ENCODE measurements around the gene TBC1D21.

TBC1D21 gene

GRCh38 chr15:73858062-73858461, 15.3 kb upstream of the TBC1D21 start:
- DNase-seq (ENCODE audit: low read depth, low spot score), result no peak

DNA sequence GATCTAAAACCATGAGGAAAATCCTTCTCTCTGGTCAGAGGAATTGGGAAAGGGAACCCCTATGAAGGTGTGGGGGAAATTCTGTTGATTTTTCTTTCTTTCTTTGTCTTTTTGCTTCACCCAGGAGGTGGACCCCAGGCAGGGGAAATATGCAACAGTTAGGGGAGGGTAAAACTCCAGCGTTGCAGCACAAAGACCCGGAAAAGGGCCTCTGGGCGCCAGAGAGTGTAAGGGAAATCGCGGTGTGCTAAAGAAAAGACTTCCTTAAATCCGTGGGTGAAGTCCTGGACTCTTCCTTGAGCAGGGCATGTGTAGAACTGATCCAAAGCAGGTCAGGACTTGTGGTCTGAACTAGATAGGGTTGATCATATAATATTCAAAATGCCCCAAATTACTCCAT, 11.1 kb upstream of the TBC1D21 start:
- no peak for DNase-seq (ENCODE audit: low read depth, low spot score)

- DNase-seq (ENCODE audit: low read depth, low spot score), result no peak
These were observed 8.0 kb upstream of the TBC1D21 start for GRCh38 chr15:73865379-73865778.

DNA sequence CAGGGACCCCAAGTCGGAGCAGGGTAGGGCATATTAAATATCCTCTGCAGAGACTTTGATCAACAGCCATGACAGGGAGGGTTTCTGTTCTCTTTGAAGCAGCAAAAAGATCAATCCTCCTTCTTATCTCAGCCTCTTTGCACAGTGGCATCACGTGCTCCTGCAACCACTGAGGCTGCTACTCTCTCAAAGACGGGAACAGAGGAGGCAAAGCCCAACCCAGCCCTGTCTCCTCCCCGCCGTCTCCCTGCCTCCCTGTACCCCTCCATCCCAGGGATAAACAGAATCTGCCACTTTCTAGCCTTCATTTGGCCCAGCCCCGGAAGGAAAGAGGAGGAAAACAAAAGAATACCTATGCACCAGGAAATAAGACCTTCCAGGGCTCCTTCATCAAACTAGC, 7.5 kb upstream of the TBC1D21 start:
- no peak for DNase-seq (ENCODE audit: low read depth, low spot score)

DNA sequence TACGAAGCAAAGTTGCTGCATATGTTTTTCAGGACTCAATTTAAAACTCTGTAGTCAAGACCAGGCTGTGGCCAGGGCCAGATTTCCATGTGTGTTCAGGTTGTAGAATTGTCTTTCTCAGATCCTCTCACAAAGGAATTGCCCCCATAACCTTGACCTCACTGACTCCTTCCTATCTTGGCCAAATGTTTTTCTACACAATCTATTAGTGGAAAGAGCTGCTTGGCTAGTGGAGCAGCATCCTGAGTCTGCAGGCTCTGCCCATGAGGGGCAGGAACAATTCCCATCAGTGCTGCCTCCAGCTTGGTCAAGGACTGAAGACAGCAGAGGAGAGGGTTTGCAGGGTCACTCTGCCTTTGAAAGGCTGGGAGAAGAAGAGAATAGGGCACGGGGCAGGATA, 6.9 kb upstream of the TBC1D21 start:
- DNase-seq (ENCODE audit: low read depth, low spot score), result no peak

GRCh38 chr15:73866881-73867410, 6.4 kb upstream of the TBC1D21 start:
- no peak for DNase-seq (ENCODE audit: low read depth, low spot score)

DNA sequence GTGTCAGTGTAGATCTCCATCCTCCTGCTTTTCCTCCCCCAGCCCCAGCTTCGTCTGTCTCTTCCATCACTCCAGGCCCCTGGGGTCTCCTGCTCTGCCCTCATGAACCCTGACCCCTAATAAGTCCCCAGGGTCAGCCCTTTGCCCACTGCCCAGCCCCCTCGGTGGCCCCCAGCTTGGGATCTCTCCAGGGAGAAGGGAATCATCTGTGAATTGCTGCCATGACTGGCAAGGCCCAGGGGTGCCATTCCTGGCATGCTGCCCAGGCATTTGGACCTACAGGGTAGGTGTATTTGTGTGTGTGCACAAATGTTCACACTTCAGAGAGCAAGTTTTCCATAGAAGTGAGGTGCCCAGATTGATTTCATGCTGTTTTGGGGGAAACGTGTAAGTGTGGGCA, 5.9 kb upstream of the TBC1D21 start:
- DNase-seq (ENCODE audit: low read depth, low spot score), result no peak

GRCh38 chr15:73867956-73868355, 5.4 kb upstream of the TBC1D21 start:
- no peak for DNase-seq (ENCODE audit: low read depth, low spot score)

- DNase-seq (ENCODE audit: low read depth, low spot score), result no peak
These were observed 4.0 kb upstream of the TBC1D21 start for GRCh38 chr15:73869216-73869995.

GRCh38 chr15:73870700-73871408, 2.5 kb upstream of the TBC1D21 start:
- DNase-seq (ENCODE audit: low read depth, low spot score), result no peak

DNA sequence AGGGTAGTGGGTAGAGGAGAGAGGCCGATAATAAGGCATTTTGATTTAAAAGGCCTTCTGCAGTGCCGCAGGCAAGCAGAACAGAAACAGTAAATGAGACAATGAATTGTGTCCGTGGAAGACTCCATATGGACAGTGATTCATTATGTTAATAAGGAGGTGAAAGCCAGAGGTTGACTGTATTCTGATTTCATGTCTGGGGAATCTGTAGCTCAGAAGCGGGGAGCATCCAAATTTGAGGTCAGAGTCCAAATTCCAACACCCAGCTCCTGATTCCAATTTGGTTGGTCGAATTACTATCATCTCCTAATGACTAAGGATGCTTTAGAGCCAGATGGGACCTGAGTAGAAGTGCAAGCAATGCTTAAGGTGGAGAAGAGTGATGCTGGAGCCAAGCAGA, 1.0 kb upstream of the TBC1D21 start:
- DNase-seq (ENCODE audit: low read depth, low spot score), result no peak

DNA sequence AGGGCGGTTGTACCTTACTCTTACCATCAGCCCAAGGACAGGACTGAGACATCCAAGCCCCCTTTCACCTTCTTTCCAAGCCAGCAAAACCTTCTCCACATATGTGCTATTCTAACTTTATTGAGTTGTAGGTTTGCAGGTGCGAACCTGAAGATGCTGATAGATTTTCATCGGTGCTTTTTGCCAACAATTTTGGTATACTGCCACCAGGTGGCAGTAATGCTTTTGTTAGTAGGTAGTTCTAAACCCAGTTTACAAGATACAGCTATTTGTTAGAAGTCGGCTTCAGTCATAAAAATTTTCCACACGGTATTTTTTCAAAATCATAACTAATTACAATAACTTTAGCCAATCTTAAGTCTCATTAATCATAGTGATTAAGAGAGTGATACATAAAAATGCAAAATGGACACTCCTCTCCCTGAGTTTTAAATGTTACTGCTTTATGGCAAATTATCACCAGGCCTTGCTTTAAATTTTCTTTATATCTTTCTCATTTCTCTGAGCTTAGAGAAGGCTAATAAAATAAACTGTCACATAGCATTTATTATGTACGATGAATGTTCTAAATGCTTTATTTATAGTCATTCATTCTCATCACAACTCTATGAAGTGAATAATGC, 636 bp downstream of the TBC1D21 start:
- no peak for DNase-seq (ENCODE audit: low read depth, low spot score)

DNA sequence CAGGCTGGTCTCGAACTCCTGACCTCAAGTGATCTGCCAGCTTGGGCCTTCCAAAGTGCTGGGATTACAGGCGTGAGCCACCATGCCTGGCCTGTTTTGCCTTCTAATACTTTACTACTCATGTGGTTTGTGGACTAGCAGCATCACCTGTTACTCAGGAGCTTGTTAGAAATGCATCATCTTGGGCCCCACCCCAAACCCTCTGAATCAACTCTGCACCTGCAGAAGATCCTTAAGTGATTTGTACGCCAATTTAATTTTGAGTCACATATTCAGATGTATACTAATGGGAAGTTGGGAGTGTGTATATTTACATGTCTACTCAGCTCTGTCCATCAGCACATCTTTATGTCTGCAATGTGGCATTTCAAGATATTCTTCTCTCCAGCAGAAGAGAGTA, 6.1 kb downstream of the TBC1D21 start:
- no peak for DNase-seq (ENCODE audit: low read depth, low spot score)

DNA sequence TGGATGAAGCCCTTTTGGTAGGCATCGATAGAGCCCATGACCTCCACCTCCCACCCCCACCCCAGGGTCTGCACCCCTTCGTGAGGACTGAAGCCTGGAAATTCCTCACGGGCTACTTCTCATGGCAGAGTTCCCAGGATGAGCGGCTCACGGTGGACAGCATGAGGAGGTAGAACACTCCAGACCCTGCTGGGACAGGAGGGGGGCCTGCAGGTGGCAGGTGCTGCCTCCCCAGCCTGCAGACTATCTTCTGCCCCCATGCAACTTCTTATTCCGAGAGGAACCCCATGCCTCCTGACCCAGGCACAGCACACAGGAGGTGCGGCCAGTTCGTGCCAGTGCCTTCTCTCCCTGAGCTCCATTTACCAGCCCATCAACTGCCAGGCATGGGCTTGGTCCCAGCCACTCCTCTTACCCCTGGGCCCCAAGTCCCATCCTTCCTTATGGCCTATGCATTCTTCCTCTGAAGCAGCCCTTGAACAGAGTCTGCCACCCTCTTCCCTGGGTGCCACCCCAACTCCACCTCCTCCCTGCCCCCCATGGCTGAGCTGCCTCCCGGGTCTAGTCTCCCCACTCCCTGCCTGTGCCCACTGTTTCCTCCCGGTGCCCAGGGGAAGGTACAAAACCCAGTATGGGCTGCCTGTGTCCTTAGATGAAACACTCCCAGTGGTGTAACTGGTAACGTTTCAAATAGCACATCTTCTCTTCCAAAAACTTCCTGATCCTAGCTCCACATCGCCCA, 8.4 kb downstream of the TBC1D21 start:
- no peak for DNase-seq (ENCODE audit: low read depth, low spot score)

DNA sequence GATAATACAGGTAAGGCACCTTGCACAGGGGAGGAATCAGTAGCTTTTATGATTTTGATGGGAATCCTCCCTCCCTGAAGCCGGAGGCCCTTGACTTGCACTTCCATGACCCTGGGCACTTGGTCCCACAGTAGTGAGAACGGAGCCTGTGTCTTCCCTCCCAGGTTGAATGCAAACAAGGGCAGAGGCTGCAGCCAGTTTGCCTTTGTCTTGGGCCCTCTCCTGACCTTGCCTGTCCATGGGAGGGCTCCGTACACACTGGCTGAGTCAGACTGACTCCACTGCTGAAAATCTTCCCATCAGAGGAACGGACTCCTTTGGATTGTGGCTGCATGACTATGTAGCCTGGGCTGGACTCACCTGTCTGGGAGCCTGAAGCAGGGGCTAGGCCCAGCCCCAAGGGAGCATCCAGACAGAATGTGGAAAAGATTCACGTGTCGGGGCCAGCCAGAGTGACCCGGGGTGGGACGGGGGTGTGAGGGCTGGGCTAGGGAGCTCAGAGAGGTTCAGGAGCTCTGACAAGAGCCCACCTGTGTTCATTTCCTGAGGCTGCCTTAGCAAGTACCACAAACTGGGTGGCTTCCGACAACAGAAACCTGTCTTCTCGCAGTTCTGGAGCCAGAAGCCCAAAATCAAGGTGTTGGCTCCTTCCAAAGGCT, 9.5 kb downstream of the TBC1D21 start:
- DNase-seq (ENCODE audit: low read depth, low spot score), result no peak

- no peak for DNase-seq (ENCODE audit: low read depth, low spot score)
These were observed 10.8 kb downstream of the TBC1D21 start for GRCh38 chr15:73884159-73884558.

- no peak for DNase-seq (ENCODE audit: low read depth, low spot score)
These were observed 12.8 kb downstream of the TBC1D21 start for GRCh38 chr15:73885954-73886700.

- no peak for DNase-seq (ENCODE audit: low read depth, low spot score)
These were observed 13.5 kb downstream of the TBC1D21 start for GRCh38 chr15:73886717-73887345.

DNA sequence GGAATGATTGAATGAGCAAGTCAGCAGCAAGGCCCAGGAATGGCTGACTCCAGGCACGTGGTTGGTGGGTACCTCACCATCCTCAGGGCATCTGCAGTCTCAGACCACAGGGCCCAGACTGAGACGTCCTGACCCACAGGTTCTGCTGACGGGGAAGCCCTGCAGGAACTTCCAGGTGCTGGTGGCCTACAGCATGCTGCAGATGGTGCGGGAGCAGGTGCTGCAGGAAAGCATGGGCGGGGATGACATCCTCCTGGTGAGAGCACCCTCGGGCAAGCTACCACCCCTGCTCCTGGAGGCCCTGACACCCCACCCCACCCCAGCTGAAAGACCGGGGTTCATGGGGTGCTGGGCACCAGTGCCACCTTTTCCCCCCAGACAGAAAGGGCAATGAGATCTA, 14.1 kb downstream of the TBC1D21 start:
- DNase-seq (ENCODE audit: low read depth, low spot score), result no peak

Data from activated CD4-positive, CD25-positive, alpha-beta regulatory T cell treated with anti-CD3 and anti-CD28 coated beads, Interleukin-2, amount 50 U/mL, for 16 hours (primary cell).